Measurements from ENCODE around the gene CYTL1.

CYTL1 gene

GRCh38 chr4:4986841-4987240, 32.4 kb downstream of the CYTL1 start:
- no peak for DNase-seq (ENCODE audit: low spot score in 2 of 2)
- Histone ChIP-seq H3K27me3 (ENCODE audit: low read depth) (no peaks in the 10 kb centered on the region), H3K4me1 (no peaks in the 10 kb centered on the region), H3K4me3 (no peak overlapping the region), H3K36me3 (replicated peaks) (no peaks in the 10 kb centered on the region), H3K9me3 (no peaks in the 10 kb centered on the region)
- in situ Hi-C loops (cut with MboI; ENCODE audit: low sequenced_read_pairs): loop anchor here (25.0 kb wide), 1 partner anchor 500 kb away; no protein-coding TSS in a partner anchor

- H3K36me3 ChIP-seq (replicated peaks): no peaks in the 10 kb centered on the region
- DNase-seq (ENCODE audit: low spot score in 2 of 2): no peak
- H3K4me1 ChIP-seq: no peaks in the 10 kb centered on the region
- H3K4me3 ChIP-seq: no peak overlapping the region
- H3K9me3 ChIP-seq: no peaks in the 10 kb centered on the region
- in situ Hi-C loops (cut with MboI; ENCODE audit: low sequenced_read_pairs): loop anchor here (25.0 kb wide), 1 partner anchor 499 kb away; no protein-coding TSS in a partner anchor
- no peaks in the 10 kb centered on the region for H3K27me3 ChIP-seq (ENCODE audit: low read depth)
Observed at GRCh38 chr4:4985844-4986243, 33.4 kb downstream of the CYTL1 start.

GRCh38 chr4:4985036-4985435, 34.2 kb downstream of the CYTL1 start:
- in situ Hi-C loops (cut with MboI; ENCODE audit: low sequenced_read_pairs): loop anchor here (25.0 kb wide), 1 partner anchor 498 kb away; no protein-coding TSS in a partner anchor
- no peak for DNase-seq (ENCODE audit: low spot score in 2 of 2)
- no peak overlapping the region for H3K4me3 ChIP-seq

GRCh38 chr4:4984186-4984585, 35.1 kb downstream of the CYTL1 start:
- in situ Hi-C loops (cut with MboI; ENCODE audit: low sequenced_read_pairs): loop anchor here (25.0 kb wide), 1 partner anchor 497 kb away; no protein-coding TSS in a partner anchor
- DNase-seq (ENCODE audit: low spot score in 2 of 2): no peak
- no peaks in the 10 kb centered on the region for H3K4me1 ChIP-seq
- H3K4me3 ChIP-seq: no peak overlapping the region
- H3K27me3 ChIP-seq (ENCODE audit: low read depth): no peaks in the 10 kb centered on the region
- H3K36me3 ChIP-seq (replicated peaks): no peaks in the 10 kb centered on the region
- no peaks in the 10 kb centered on the region for H3K9me3 ChIP-seq

More at GRCh38 chr4:4985036-4985435, 34.2 kb downstream of the CYTL1 start:
- no peaks in the 10 kb centered on the region for H3K4me1 ChIP-seq
- no peaks in the 10 kb centered on the region for H3K27me3 ChIP-seq (ENCODE audit: low read depth)
- no peaks in the 10 kb centered on the region for H3K9me3 ChIP-seq
- H3K36me3 ChIP-seq (replicated peaks): no peaks in the 10 kb centered on the region

- no peak overlapping the region for H3K4me3 ChIP-seq
- H3K4me1 ChIP-seq: no peaks in the 10 kb centered on the region
- DNase-seq (ENCODE audit: low spot score in 2 of 2): no peak
- no peaks in the 10 kb centered on the region for H3K36me3 ChIP-seq (replicated peaks)
- no peaks in the 10 kb centered on the region for H3K27me3 ChIP-seq (ENCODE audit: low read depth)
- in situ Hi-C loops (cut with MboI; ENCODE audit: low sequenced_read_pairs): loop anchor here (25.0 kb wide), 1 partner anchor 495 kb away; no protein-coding TSS in a partner anchor
- no peaks in the 10 kb centered on the region for H3K9me3 ChIP-seq
Observed at GRCh38 chr4:4981827-4982226, 37.4 kb downstream of the CYTL1 start.

GRCh38 chr4:4981427-4981826, 37.8 kb downstream of the CYTL1 start:
- in situ Hi-C loops (cut with MboI; ENCODE audit: low sequenced_read_pairs): loop anchor here (25.0 kb wide), 1 partner anchor 494 kb away; no protein-coding TSS in a partner anchor
- H3K27me3 ChIP-seq (ENCODE audit: low read depth): no peaks in the 10 kb centered on the region
- H3K9me3 ChIP-seq: no peaks in the 10 kb centered on the region
- no peaks in the 10 kb centered on the region for H3K4me1 ChIP-seq
- no peak for DNase-seq (ENCODE audit: low spot score in 2 of 2)
- H3K36me3 ChIP-seq (replicated peaks): no peaks in the 10 kb centered on the region
- H3K4me3 ChIP-seq: no peak overlapping the region

- Histone ChIP-seq H3K4me3 (no peak overlapping the region), H3K27me3 (ENCODE audit: low read depth) (no peaks in the 10 kb centered on the region), H3K36me3 (replicated peaks) (no peaks in the 10 kb centered on the region), H3K4me1 (no peaks in the 10 kb centered on the region), H3K9me3 (no peaks in the 10 kb centered on the region)
- no peak for DNase-seq (ENCODE audit: low spot score in 2 of 2)
- in situ Hi-C loops (cut with MboI; ENCODE audit: low sequenced_read_pairs): loop anchor here (25.0 kb wide), 1 partner anchor 493 kb away; no protein-coding TSS in a partner anchor
Observed at GRCh38 chr4:4980621-4981230, 38.5 kb downstream of the CYTL1 start.

GRCh38 chr4:4979971-4980370, 39.3 kb downstream of the CYTL1 start:
- H3K4me1 ChIP-seq: no peaks in the 10 kb centered on the region
- H3K4me3 ChIP-seq: no peak overlapping the region
- no peak for DNase-seq (ENCODE audit: low spot score in 2 of 2)
- in situ Hi-C loops (cut with MboI; ENCODE audit: low sequenced_read_pairs): loop anchor here (25.0 kb wide), 1 partner anchor 493 kb away; no protein-coding TSS in a partner anchor
- no peaks in the 10 kb centered on the region for H3K27me3 ChIP-seq (ENCODE audit: low read depth)
- H3K9me3 ChIP-seq: no peaks in the 10 kb centered on the region
- no peaks in the 10 kb centered on the region for H3K36me3 ChIP-seq (replicated peaks)

- no peak overlapping the region for H3K4me3 ChIP-seq
- no peaks in the 10 kb centered on the region for H3K27me3 ChIP-seq (ENCODE audit: low read depth)
- no peak for DNase-seq (ENCODE audit: low spot score in 2 of 2)
- H3K36me3 ChIP-seq (replicated peaks): no peaks in the 10 kb centered on the region
- H3K9me3 ChIP-seq: 0 out of 2 replicates have a peak, but pooled peaks cover 3% of the 10 kb centered on the region
- no peaks in the 10 kb centered on the region for H3K4me1 ChIP-seq
- in situ Hi-C loops (cut with MboI; ENCODE audit: low sequenced_read_pairs): loop anchor here (25.0 kb wide), 1 partner anchor 487 kb away; no protein-coding TSS in a partner anchor
Observed at GRCh38 chr4:4974727-4975126, 44.5 kb downstream of the CYTL1 start.

GRCh38 chr4:4971796-4972195, 47.5 kb downstream of the CYTL1 start:
- Histone ChIP-seq H3K9me3 (0 out of 2 replicates have a peak, but pooled peaks cover 3% of the 10 kb centered on the region), H3K4me3 (no peak overlapping the region), H3K36me3 (replicated peaks) (no peaks in the 10 kb centered on the region), H3K27me3 (ENCODE audit: low read depth) (no peaks in the 10 kb centered on the region), H3K4me1 (no peaks in the 10 kb centered on the region)
- DNase-seq (ENCODE audit: low spot score in 2 of 2): no peak
- in situ Hi-C loops (cut with MboI; ENCODE audit: low sequenced_read_pairs): no loop called here

GRCh38 chr4:4969298-4969697, 50.0 kb downstream of the CYTL1 start:
- no peaks in the 10 kb centered on the region for H3K27me3 ChIP-seq (ENCODE audit: low read depth)
- no peaks in the 10 kb centered on the region for H3K36me3 ChIP-seq (replicated peaks)
- no peak overlapping the region for H3K4me3 ChIP-seq
- no peaks in the 10 kb centered on the region for H3K4me1 ChIP-seq
- no peak for DNase-seq (ENCODE audit: low spot score in 2 of 2)
- H3K9me3 ChIP-seq: 0 out of 2 replicates have a peak, but pooled peaks cover 3% of the 10 kb centered on the region
- in situ Hi-C loops (cut with MboI; ENCODE audit: low sequenced_read_pairs): no loop called here

- no peak overlapping the region for H3K4me3 ChIP-seq
- no peaks in the 10 kb centered on the region for H3K27me3 ChIP-seq (ENCODE audit: low read depth)
- in situ Hi-C loops (cut with MboI; ENCODE audit: low sequenced_read_pairs): no loop called here
- no peak for DNase-seq (ENCODE audit: low spot score in 2 of 2)
- peaks cover under 1% of the 10 kb centered on the region; the same call in 1 of the 2 replicates for H3K9me3 ChIP-seq
- H3K36me3 ChIP-seq (replicated peaks): no peaks in the 10 kb centered on the region
- H3K4me1 ChIP-seq: no peaks in the 10 kb centered on the region
Observed at GRCh38 chr4:4968161-4968725, 51.0 kb downstream of the CYTL1 start.
